SK-N-SH treated with all-trans-retinoic acid at 6 μM for 48 hours (cell line): Measurements from ENCODE around the gene TMEM263.
"Not testable (repeated sequence)": the region's sequence is repeated elsewhere in the genome, so short reads cannot be mapped to it uniquely, and the experiment has no call there.

Source experiments
- ATAC-seq: fragments of 200-7000 bp; cut with Tn5 transposase; 3 replicates; pipeline ENCODE4 v1.9.1; 2020; ENCODE audit warnings: mild to moderate bottlenecking, moderate library complexity
- ARNTL ChIP-seq: fragments of 450-650 bp; formaldehyde crosslinking; IDR thresholded peaks from 2 replicates; pipeline ENCODE4 v1.5.0; 2020; ENCODE audit warnings: low read depth, mild to moderate bottlenecking, moderate library complexity, borderline replicate concordance
- BACH2 ChIP-seq: fragments of 250-450 bp; sonication (Bioruptor Pico); IDR thresholded peaks from 2 replicates; pipeline ENCODE4 v1.9.0; 2021; ENCODE audit warnings: mild to moderate bottlenecking, borderline replicate concordance
- CREB5 ChIP-seq: fragments of 250-450 bp; sonication (Bioruptor Pico); IDR thresholded peaks from 2 replicates; pipeline ENCODE4 v1.5.1; 2020; ENCODE audit warnings: low read depth, mild to moderate bottlenecking, moderate library complexity
- CSDC2 ChIP-seq: fragments of 250-450 bp; sonication (Bioruptor Pico); IDR thresholded peaks from 2 replicates; pipeline ENCODE4 v1.5.0; 2020; ENCODE audit warnings: mild to moderate bottlenecking, moderate library complexity
- ESRRG ChIP-seq: fragments of 250-450 bp; sonication (Bioruptor Pico); IDR thresholded peaks from 2 replicates; pipeline ENCODE4 v1.6.1; 2021; ENCODE audit warnings: mild to moderate bottlenecking
- GLIS3 ChIP-seq: fragments of 250-450 bp; sonication (Bioruptor Pico); IDR thresholded peaks from 2 replicates; pipeline ENCODE4 v1.5.0; 2020; ENCODE audit warnings: mild to moderate bottlenecking, moderate library complexity
- ISL1 ChIP-seq: fragments of 250-450 bp; sonication (Bioruptor Pico); IDR thresholded peaks from 2 replicates; pipeline ENCODE4 v2.1.2; 2022; ENCODE audit warnings: mild to moderate bottlenecking, moderate library complexity
- OSR1 ChIP-seq: fragments of 250-450 bp; sonication (Bioruptor Pico); IDR thresholded peaks from 2 replicates; pipeline ENCODE4 v1.8.0; 2022; ENCODE audit warnings: moderate library complexity, mild to moderate bottlenecking, inconsistent platforms
- PATZ1 ChIP-seq: fragments of 250-450 bp; sonication (Bioruptor Pico); IDR thresholded peaks from 2 replicates; pipeline ENCODE4 v1.8.0; 2020; ENCODE audit warnings: mild to moderate bottlenecking, moderate library complexity, borderline replicate concordance
- POU6F1 ChIP-seq: fragments of 250-450 bp; sonication (Bioruptor Pico); IDR thresholded peaks from 2 replicates; pipeline ENCODE4 v1.8.0; 2021; ENCODE audit warnings: low read depth, mild to moderate bottlenecking, moderate library complexity, borderline replicate concordance
- PPARA ChIP-seq: fragments of 250-450 bp; sonication (Bioruptor Pico); IDR thresholded peaks from 2 replicates; pipeline ENCODE4 v1.5.0; 2020; ENCODE audit warnings: mild to moderate bottlenecking, borderline replicate concordance
- RARB ChIP-seq: fragments of 250-450 bp; sonication (Bioruptor Pico); IDR thresholded peaks from 2 replicates; pipeline ENCODE4 v1.8.0; 2021; ENCODE audit warnings: mild to moderate bottlenecking, moderate library complexity
- SNAI2 ChIP-seq: fragments of 250-450 bp; sonication (Bioruptor Pico); IDR thresholded peaks from 2 replicates; pipeline ENCODE4 v1.5.0; 2020; ENCODE audit warnings: mild to moderate bottlenecking, moderate library complexity
- TCF4 ChIP-seq: fragments of 250-450 bp; sonication (Bioruptor Pico); IDR thresholded peaks from 2 replicates; pipeline ENCODE4 v1.8.0; 2021; ENCODE audit warnings: mild to moderate bottlenecking, moderate library complexity, borderline replicate concordance
- TOX ChIP-seq: fragments of 250-450 bp; sonication (Bioruptor Pico); IDR thresholded peaks from 2 replicates; pipeline ENCODE4 v1.8.0; 2021; ENCODE audit warnings: mild to moderate bottlenecking, moderate library complexity, borderline replicate concordance
- TSHZ2 ChIP-seq: fragments of 250-450 bp; sonication (Bioruptor Pico); IDR thresholded peaks from 2 replicates; pipeline ENCODE4 v1.5.0; 2020; ENCODE audit warnings: mild to moderate bottlenecking, moderate library complexity
- ZC3H10 ChIP-seq: fragments of 250-450 bp; sonication (Bioruptor Pico); IDR thresholded peaks from 2 replicates; pipeline ENCODE4 v1.5.1; 2021; ENCODE audit warnings: mild to moderate bottlenecking, moderate library complexity
- ZFP3 ChIP-seq: fragments of 250-450 bp; sonication (Bioruptor Pico); IDR thresholded peaks from 2 replicates; pipeline ENCODE4 v1.5.0; 2020; ENCODE audit warnings: mild to moderate bottlenecking, moderate library complexity
- ZFP30 ChIP-seq: fragments of 450-650 bp; formaldehyde crosslinking; IDR thresholded peaks from 2 replicates; pipeline ENCODE4 v1.5.0; 2022; ENCODE audit warnings: mild to moderate bottlenecking, moderate library complexity
- ZNF70 ChIP-seq: fragments of 450-650 bp; formaldehyde crosslinking; IDR thresholded peaks from 2 replicates; pipeline ENCODE4 v1.5.0; 2020; ENCODE audit warnings: mild to moderate bottlenecking, moderate library complexity
- ZNF8 ChIP-seq: fragments of 450-650 bp; formaldehyde crosslinking; IDR thresholded peaks from 2 replicates; pipeline ENCODE4 v1.5.0; 2020; ENCODE audit warnings: mild to moderate bottlenecking, moderate library complexity

Gene TMEM263

GRCh38 chr12:106917503-106917902 lies 38.2 kb upstream of the TMEM263 start:
- ATAC-seq, result no peak
- no peak for TF ChIP-seq ZC3H10 (CRISPR knock-in tag)
- TF ChIP-seq OSR1 (CRISPR knock-in tag), result no peak
- no peak for TF ChIP-seq ARNTL
- TF ChIP-seq CSDC2 (CRISPR knock-in tag), result no peak
- TF ChIP-seq POU6F1 (CRISPR knock-in tag), result no peak
- TF ChIP-seq ZNF70 (CRISPR knock-in tag), result no peak
- TF ChIP-seq ZFP3, result no peak
- no peak for TF ChIP-seq BACH2
- TF ChIP-seq ESRRG (CRISPR knock-in tag), result no peak
- TF ChIP-seq SNAI2 (CRISPR knock-in tag), result no peak
- TF ChIP-seq TSHZ2 (CRISPR knock-in tag), result no peak
- no peak for TF ChIP-seq PPARA (CRISPR knock-in tag)
- TF ChIP-seq GLIS3 (CRISPR knock-in tag), result no peak
- TF ChIP-seq ZFP30 (CRISPR knock-in tag), result no peak
- no peak for TF ChIP-seq ZNF8
- no peak for TF ChIP-seq RARB (CRISPR knock-in tag)
- no peak for TF ChIP-seq TCF4
- TF ChIP-seq, all 23 proteins: peak for 0

GRCh38 chr12:106918746-106919145 lies 37.0 kb upstream of the TMEM263 start:
- TF ChIP-seq TCF4, result no peak
- no peak for TF ChIP-seq ZFP30 (CRISPR knock-in tag)
- ATAC-seq, result peak; percentile 79

- ATAC-seq, result peak; percentile 86
- TF ChIP-seq TSHZ2 (CRISPR knock-in tag) (no peak), ZFP3 (no peak), TOX (CRISPR knock-in tag) (no peak), BACH2 (no peak), CREB5 (no peak), ISL1 (CRISPR knock-in tag) (no peak), PATZ1 (CRISPR knock-in tag) (no peak), OSR1 (CRISPR knock-in tag) (no peak), ESRRG (CRISPR knock-in tag) (no peak)
Measured at GRCh38 chr12:106919910-106920544, 35.7 kb upstream of the TMEM263 start.

GRCh38 chr12:106921976-106922375 lies 33.7 kb upstream of the TMEM263 start:
- ATAC-seq, result not testable (repeated sequence)

- not testable (repeated sequence) for ATAC-seq
Measured at GRCh38 chr12:106923594-106923993, 32.1 kb upstream of the TMEM263 start.
